GM19035 (cell line): ENCODE results near the gene PLCXD1.
"Not testable (repeated sequence)": the region's sequence is repeated elsewhere in the genome, so short reads cannot be mapped to it uniquely, and the experiment has no call there.

ENCODE experiments used
- ATAC-seq: cut with Tn5 transposase; IDR thresholded peaks from one replicate; pipeline ENCODE4 v1.9.1; 2021; ENCODE audit not compliant: unreplicated experiment

Gene PLCXD1

GRCh38 chrX:316351-317325, 35.5 kb downstream of the PLCXD1 start:
- ATAC-seq = no peak

- no peak for ATAC-seq
These were observed 36.4 kb downstream of the PLCXD1 start for GRCh38 chrX:317424-318067.

- ATAC-seq = peak; percentile 49
These were observed 37.0 kb downstream of the PLCXD1 start for GRCh38 chrX:318068-318738.

- peak; percentile 85 for ATAC-seq
These were observed 37.8 kb downstream of the PLCXD1 start, which contains the start of gene GTPBP6 for GRCh38 chrX:318739-319578. Gene GTPBP6, minus strand, starts transcription at chrX:318796. Its CDS starts 9 bp downstream, at chrX:318787.

GRCh38 chrX:319579-320125, 38.5 kb downstream of the PLCXD1 start:
- no peak for ATAC-seq

- no peak for ATAC-seq
These were observed 39.1 kb downstream of the PLCXD1 start for GRCh38 chrX:320126-320783.

- ATAC-seq = no peak
These were observed 42.8 kb downstream of the PLCXD1 start for GRCh38 chrX:323721-324628.

GRCh38 chrX:324664-325063, 43.5 kb downstream of the PLCXD1 start:
- ATAC-seq = not testable (repeated sequence)

GRCh38 chrX:327660-328126, 46.5 kb downstream of the PLCXD1 start:
- ATAC-seq = no peak

GRCh38 chrX:329291-329910, 48.2 kb downstream of the PLCXD1 start:
- ATAC-seq = no peak

GRCh38 chrX:330141-330725, 49.1 kb downstream of the PLCXD1 start:
- not testable (repeated sequence) for ATAC-seq

- ATAC-seq = no peak
These were observed 49.6 kb downstream of the PLCXD1 start for GRCh38 chrX:330726-331150.

GRCh38 chrX:331151-331824, 50.1 kb downstream of the PLCXD1 start:
- ATAC-seq = no peak

- no peak for ATAC-seq
These were observed 50.8 kb downstream of the PLCXD1 start for GRCh38 chrX:331825-332495.

- no peak for ATAC-seq
These were observed 51.3 kb downstream of the PLCXD1 start for GRCh38 chrX:332496-332860.

GRCh38 chrX:332916-333610, 51.9 kb downstream of the PLCXD1 start:
- ATAC-seq = no peak
